Endothelial cell of umbilical vein (primary cell): ENCODE measurements around the gene ENDOG.

Experiments
- CTCF ChIP-seq, 2 donors: IDR thresholded peaks; 1 replicate in 1 of 2; 2 replicates in 1 of 2; pipeline ENCODE4 v1.5.1; 2011; ENCODE audit warnings: low read length in 2 of 2, mild to moderate bottlenecking in 2 of 2, moderate library complexity in 2 of 2, control low read depth in 1 of 2, inconsistent platforms in 1 of 2, low read depth in 1 of 2; ENCODE audit not compliant: insufficient read depth in 1 of 2; ENCODE audit errors: extremely low read depth in 1 of 2
- EZH2 ChIP-seq: IDR thresholded peaks from 2 replicates; pipeline ENCODE4 v1.6.1; 2012; ENCODE audit warnings: borderline replicate concordance, low read depth, mild to moderate bottlenecking, moderate library complexity, low read length, inconsistent platforms; ENCODE audit not compliant: severe bottlenecking
- MAX ChIP-seq: IDR thresholded peaks from 2 replicates; pipeline ENCODE4 v1.6.1; 2011; ENCODE audit not compliant: insufficient read depth, insufficient read length
- MYC ChIP-seq: IDR thresholded peaks from one replicate; pipeline ENCODE4 v1.6.1; 2011; ENCODE audit warnings: mild to moderate bottlenecking, low read depth, low read length
- POLR2A ChIP-seq: IDR thresholded peaks from 2 replicates; pipeline ENCODE4 v1.6.1; 2012; ENCODE audit warnings: low read depth, mild to moderate bottlenecking, control low read depth, low read length
- POLR2AphosphoS5 ChIP-seq: IDR thresholded peaks from 2 replicates; pipeline ENCODE4 v1.6.1; 2012; ENCODE audit warnings: low read depth, mild to moderate bottlenecking, control low read depth, low read length, moderate library complexity; ENCODE audit not compliant: insufficient read depth

GRCh38 chr9:128771094-128771721, 47.1 kb upstream of the ENDOG start:
- TF ChIP-seq POLR2A = no peak
- no peak for TF ChIP-seq CTCF (IDR thresholded peaks at IDR 0.05; ENCODE audit: extremely low read depth in 1 of 2, insufficient read depth in 1 of 2, low read depth in 1 of 2, low read length in 2 of 2)
- TF ChIP-seq POLR2AphosphoS5 = no peak
- TF ChIP-seq MAX = no peak
- TF ChIP-seq EZH2 = no peak
- no peak for TF ChIP-seq MYC
